Fibroblast of lung (primary cell): Measurements from ENCODE around the gene SNAP25.

Experiments
- CTCF ChIP-seq, 2 donors: IDR thresholded peaks in 1 of 2; conservative IDR thresholded peaks in 1 of 2; 1 replicate in 1 of 2; 2 replicates in 1 of 2; pipeline ENCODE4 v1.5.1; 2011 to 2012; ENCODE audit warnings: low read length in 2 of 2, control low read depth in 1 of 2, inconsistent platforms in 1 of 2, low read depth in 1 of 2, mild to moderate bottlenecking in 1 of 2
- EZH2 ChIP-seq: IDR thresholded peaks from 2 replicates; pipeline ENCODE4 v1.5.1; 2012; ENCODE audit warnings: low read length, control low read depth, mild to moderate bottlenecking; ENCODE audit errors: missing control alignments

DNA sequence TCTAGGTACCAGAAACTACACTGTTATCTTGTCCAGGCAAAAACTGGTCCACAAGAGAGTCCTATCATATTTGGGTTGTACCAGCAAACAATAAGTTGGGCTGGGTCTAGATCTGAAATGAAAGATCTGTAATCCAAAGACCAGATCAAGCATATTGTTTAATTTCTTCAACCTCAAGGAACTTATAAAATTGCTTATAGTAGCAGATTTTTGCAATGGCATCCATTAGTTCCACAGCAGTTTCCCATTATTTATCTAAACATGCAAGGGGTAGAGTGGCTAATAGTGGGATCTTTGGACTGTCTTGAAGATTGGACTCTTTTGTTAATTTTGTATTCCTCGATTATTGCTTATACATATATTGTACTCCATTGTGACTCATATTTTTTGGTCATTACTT lies 40.5 kb upstream of the SNAP25 start:
- TF ChIP-seq EZH2 (no peak), CTCF (conservative IDR thresholded peaks at IDR 0.05 in 1 of 2, IDR thresholded peaks at IDR 0.05 in 1 of 2; ENCODE audit: low read depth in 1 of 2, low read length in 2 of 2) (no peak)
